Gastroesophageal sphincter (tissue), 3 donors: Measurements from ENCODE around the gene INO80B.

ENCODE experiments used
- POLR2A ChIP-seq, 2 donors: fragments of 450-650 bp; IDR thresholded peaks; one replicate each; pipeline ENCODE4 v1.6.1; 2017; ENCODE audit warnings: antibody characterized with exemption in 2 of 2, mild to moderate bottlenecking in 2 of 2, moderate library complexity in 1 of 2
- POLR2AphosphoS5 ChIP-seq: sonication (generic); formaldehyde crosslinking; IDR thresholded peaks from one replicate; pipeline ENCODE4 v1.6.1; 2017; ENCODE audit warnings: antibody characterized with exemption
- TF ChIP-seq, protein P1 (sequence below), 4 experiments: fragments of 200-600 bp in 2 of 4; fragments of 450-650 bp in 2 of 4; sonication (generic) in 1 of 4; IDR thresholded peaks; one replicate each; pipeline ENCODE4 v1.5.1; 2017 to 2019; ENCODE audit warnings: antibody characterized with exemption in 4 of 4, mild to moderate bottlenecking in 2 of 4, moderate library complexity in 2 of 4

DNA sequence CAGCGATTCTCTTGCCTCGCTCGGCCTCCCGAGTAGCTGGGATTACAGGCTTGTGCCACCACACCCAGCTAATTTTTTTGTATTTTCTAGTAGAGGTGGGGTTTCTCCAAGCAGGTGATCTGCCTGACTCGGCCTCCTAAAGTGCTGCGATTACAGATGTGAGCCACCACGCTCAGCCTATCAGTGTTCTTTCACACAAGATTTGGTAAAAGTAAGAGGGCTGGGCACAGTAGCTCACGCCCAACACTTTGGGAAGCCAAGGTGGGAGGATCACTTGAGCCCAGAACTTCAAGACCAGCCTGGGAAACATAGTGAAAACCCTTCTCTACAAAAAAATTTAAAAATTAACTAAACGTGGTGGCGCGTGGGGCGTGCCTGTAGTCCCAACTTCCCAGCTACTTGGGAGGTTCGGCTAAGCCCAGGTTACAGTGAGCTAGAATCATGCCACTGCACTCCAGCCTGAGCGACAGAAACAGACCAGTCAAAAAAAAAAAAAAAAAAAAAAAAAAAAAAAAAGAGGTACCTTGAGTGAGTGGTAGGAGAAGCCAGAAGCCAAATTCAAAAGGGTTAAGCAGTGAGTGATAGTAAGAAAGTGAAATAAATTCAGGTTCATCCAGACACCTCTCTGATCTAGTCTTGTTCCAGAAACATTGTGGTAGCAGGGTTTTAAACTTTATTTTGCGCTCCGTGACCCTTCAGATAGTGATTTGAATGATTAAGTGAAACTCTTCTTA, 16.6 kb downstream of the INO80B start:
- TF ChIP-seq, protein P1, sequence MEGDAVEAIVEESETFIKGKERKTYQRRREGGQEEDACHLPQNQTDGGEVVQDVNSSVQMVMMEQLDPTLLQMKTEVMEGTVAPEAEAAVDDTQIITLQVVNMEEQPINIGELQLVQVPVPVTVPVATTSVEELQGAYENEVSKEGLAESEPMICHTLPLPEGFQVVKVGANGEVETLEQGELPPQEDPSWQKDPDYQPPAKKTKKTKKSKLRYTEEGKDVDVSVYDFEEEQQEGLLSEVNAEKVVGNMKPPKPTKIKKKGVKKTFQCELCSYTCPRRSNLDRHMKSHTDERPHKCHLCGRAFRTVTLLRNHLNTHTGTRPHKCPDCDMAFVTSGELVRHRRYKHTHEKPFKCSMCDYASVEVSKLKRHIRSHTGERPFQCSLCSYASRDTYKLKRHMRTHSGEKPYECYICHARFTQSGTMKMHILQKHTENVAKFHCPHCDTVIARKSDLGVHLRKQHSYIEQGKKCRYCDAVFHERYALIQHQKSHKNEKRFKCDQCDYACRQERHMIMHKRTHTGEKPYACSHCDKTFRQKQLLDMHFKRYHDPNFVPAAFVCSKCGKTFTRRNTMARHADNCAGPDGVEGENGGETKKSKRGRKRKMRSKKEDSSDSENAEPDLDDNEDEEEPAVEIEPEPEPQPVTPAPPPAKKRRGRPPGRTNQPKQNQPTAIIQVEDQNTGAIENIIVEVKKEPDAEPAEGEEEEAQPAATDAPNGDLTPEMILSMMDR (IDR thresholded peaks at IDR 0.05): no peak
- TF ChIP-seq POLR2AphosphoS5: no peak
- TF ChIP-seq POLR2A (IDR thresholded peaks at IDR 0.05): no peak
